SIG-M5 (cell line): Measurements from ENCODE around the gene KCNJ6.
"Not testable (repeated sequence)": the region's sequence is repeated elsewhere in the genome, so short reads cannot be mapped to it uniquely, and the experiment has no call there.

ENCODE experiments used
- DNase-seq: peaks from one replicate; lab custom pipeline; 2025; lab: John Stamatoyannopoulos, UW

The KCNJ6 gene

GRCh38 chr21:37717534-37717933, 198.7 kb downstream of the KCNJ6 start:
- no peak for DNase-seq

GRCh38 chr21:37712569-37712934, 203.7 kb downstream of the KCNJ6 start:
- not testable (repeated sequence) for DNase-seq

- peak; percentile 8 for DNase-seq
These were observed 204.3 kb downstream of the KCNJ6 start for GRCh38 chr21:37711836-37712568.

- no peak for DNase-seq
These were observed 204.9 kb downstream of the KCNJ6 start for GRCh38 chr21:37711286-37711829.

GRCh38 chr21:37710546-37711285, 205.5 kb downstream of the KCNJ6 start:
- DNase-seq = no peak

- DNase-seq = no peak
These were observed 211.5 kb downstream of the KCNJ6 start for GRCh38 chr21:37704751-37705150.

- no peak for DNase-seq
These were observed 214.0 kb downstream of the KCNJ6 start for GRCh38 chr21:37702241-37702640.

GRCh38 chr21:37700641-37701202, 215.5 kb downstream of the KCNJ6 start:
- DNase-seq = no peak

GRCh38 chr21:37699024-37699775, 217.1 kb downstream of the KCNJ6 start:
- DNase-seq = no peak

- DNase-seq = no peak
These were observed 219.3 kb downstream of the KCNJ6 start for GRCh38 chr21:37696936-37697335.

GRCh38 chr21:37695111-37695510, 221.1 kb downstream of the KCNJ6 start:
- no peak for DNase-seq

GRCh38 chr21:37688952-37689659, 227.2 kb downstream of the KCNJ6 start:
- no peak for DNase-seq

- no peak for DNase-seq
These were observed 229.1 kb downstream of the KCNJ6 start for GRCh38 chr21:37686991-37687810.

GRCh38 chr21:37684547-37684946, 231.7 kb downstream of the KCNJ6 start:
- no peak for DNase-seq

- no peak for DNase-seq
These were observed 232.2 kb downstream of the KCNJ6 start for GRCh38 chr21:37684115-37684493.

GRCh38 chr21:37683396-37684114, 232.7 kb downstream of the KCNJ6 start:
- no peak for DNase-seq

GRCh38 chr21:37682966-37683365, 233.3 kb downstream of the KCNJ6 start:
- no peak for DNase-seq

GRCh38 chr21:37677006-37677405, 239.3 kb downstream of the KCNJ6 start:
- no peak for DNase-seq

GRCh38 chr21:37675202-37675801, 241.0 kb downstream of the KCNJ6 start:
- no peak for DNase-seq
